GM10266 (cell line): ENCODE data around the gene PARN.

ENCODE experiments used
- DNase-seq: peaks from one replicate; pipeline ENCODE4 v3.0.0; 2012; ENCODE audit errors: extremely low spot score
- TF ChIP-seq, protein P1 (sequence below): IDR thresholded peaks from 2 replicates; pipeline ENCODE4 v1.5.1; 2012; ENCODE audit warnings: mild to moderate bottlenecking, low read depth; ENCODE audit not compliant: control insufficient read depth, insufficient read depth; ENCODE audit errors: missing control alignments

Gene PARN

GRCh38 chr16:14500791-14501190, 129.3 kb downstream of the PARN start:
- TF ChIP-seq, protein P1, sequence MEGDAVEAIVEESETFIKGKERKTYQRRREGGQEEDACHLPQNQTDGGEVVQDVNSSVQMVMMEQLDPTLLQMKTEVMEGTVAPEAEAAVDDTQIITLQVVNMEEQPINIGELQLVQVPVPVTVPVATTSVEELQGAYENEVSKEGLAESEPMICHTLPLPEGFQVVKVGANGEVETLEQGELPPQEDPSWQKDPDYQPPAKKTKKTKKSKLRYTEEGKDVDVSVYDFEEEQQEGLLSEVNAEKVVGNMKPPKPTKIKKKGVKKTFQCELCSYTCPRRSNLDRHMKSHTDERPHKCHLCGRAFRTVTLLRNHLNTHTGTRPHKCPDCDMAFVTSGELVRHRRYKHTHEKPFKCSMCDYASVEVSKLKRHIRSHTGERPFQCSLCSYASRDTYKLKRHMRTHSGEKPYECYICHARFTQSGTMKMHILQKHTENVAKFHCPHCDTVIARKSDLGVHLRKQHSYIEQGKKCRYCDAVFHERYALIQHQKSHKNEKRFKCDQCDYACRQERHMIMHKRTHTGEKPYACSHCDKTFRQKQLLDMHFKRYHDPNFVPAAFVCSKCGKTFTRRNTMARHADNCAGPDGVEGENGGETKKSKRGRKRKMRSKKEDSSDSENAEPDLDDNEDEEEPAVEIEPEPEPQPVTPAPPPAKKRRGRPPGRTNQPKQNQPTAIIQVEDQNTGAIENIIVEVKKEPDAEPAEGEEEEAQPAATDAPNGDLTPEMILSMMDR = no peak
- DNase-seq = no peak

DNA sequence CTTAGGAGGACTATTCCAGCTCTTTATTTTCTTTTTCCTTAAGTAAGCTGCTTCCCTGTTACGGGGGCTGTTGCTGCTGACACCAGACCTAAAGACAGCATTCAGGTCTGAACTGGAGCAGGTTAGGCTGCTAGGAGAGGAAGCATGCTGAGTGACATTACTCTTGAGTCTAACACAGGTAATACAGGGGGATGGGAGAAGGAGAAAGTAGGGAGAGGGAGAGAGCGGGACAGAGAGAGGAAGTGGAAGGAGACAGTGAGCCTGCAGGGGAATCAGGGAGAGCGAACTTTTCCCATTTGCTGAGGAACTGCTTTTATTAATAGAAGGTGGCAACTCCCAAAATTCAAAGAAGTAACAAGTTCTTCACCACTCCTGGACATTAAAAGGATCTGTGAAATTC, 130.9 kb downstream of the PARN start:
- TF ChIP-seq, protein P1 = no peak
- no peak for DNase-seq

DNA sequence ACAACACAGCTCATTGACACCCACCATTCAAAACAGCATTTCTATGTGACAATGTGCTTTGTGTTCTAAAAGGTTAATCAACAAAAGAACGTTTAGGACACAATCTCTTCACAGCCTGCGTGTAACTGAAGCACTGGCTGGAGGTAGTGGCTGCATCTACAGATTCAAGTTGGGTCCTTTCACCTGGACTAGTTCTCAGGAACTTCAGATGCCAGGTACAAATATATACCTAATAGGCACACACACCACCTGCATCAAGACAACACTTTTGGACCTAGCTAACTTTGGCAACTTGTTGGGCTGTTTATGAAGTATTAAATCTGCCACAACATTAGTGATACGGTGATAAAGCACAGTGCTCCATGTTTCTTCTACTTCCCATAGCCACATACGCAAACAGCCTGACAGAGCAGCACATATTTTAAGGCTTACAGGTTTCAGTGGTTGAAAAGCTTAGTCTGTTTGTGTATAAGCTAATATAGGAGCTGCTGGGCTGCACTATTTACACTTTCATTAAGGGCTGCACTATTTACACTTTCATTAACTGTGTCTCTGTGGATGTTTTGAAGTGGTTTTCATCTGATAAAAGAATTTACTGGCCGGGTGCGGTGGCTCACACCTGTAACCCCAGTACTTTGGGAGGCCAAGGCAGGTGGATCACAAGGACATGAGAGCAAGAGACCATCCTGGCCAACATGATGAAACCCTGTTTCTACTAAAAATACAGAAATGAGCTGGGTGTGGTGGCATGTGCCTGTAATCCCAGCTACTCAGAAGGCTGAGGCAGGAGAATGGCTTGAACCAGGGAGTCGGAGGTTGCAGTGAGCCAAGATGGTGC, 132.6 kb downstream of the PARN start:
- TF ChIP-seq, protein P1 = no peak
- DNase-seq = no peak

- TF ChIP-seq, protein P1 = no peak
- no peak for DNase-seq
Observed at GRCh38 chr16:14496786-14497185, 133.3 kb downstream of the PARN start.

GRCh38 chr16:14496047-14496770, 133.9 kb downstream of the PARN start:
- TF ChIP-seq, protein P1 = no peak
- DNase-seq = no peak

- no peak for DNase-seq
- TF ChIP-seq, protein P1 = no peak
Observed at GRCh38 chr16:14495213-14496046, 134.6 kb downstream of the PARN start.
